HCT116 (cell line): ENCODE data around the gene TEP1. TPM values are rescaled to one million over a fixed set of nuclear protein-coding genes. Genes with fewer than 3 reads are reported as not detected.

ENCODE experiments used
- ATAC-seq: fragments of 200-7000 bp; cut with Tn5 transposase; 2 replicates; pipeline ENCODE4 v1.9.1; 2020; ENCODE audit warnings: mild to moderate bottlenecking, moderate library complexity
- BruUV-seq: library from RNA; stranded (reverse); fragments of 400-500 nt; replicated peaks from 2 replicates; lab custom pipeline; 2021; lab: Mats Ljungman, UMichigan
- CTCF ChIA-PET: fragments of 300-600 bp; sonication (Branson Sonifier 250); formaldehyde crosslinking; loops from one replicate; lab custom pipeline; 2021; ENCODE audit warnings: antibody characterized with exemption; lab: Charles Lee
- POLR2A ChIA-PET: fragments of 300-600, 350-600 bp; sonication (Branson Sonifier 250); formaldehyde crosslinking; loops from one replicate; lab custom pipeline; 2021; ENCODE audit warnings: antibody characterized with exemption; lab: Charles Lee
- RAD21 ChIA-PET, 2 experiments: fragments of 300-600 bp; sonication (Branson Sonifier 250); formaldehyde crosslinking; loops; one replicate each; lab custom pipeline; 2023; ENCODE audit warnings: low total read pairs in 2 of 2; ENCODE audit not compliant: uncharacterized antibody in 2 of 2, unreplicated experiment in 2 of 2, low non-redundant PET in 1 of 2; lab: Charles Lee
- DNase-seq: peaks from one replicate; pipeline ENCODE4 v3.0.0-alpha.2; 2010; ENCODE audit warnings: low read depth, low spot score
- H2AFZ ChIP-seq: fragments of 200-600 bp; shearing (Covaris generic), sonication (generic); 2 replicates; pipeline ENCODE4 v1.6.1; 2017; ENCODE audit warnings: low read depth, mixed run types, mixed read lengths, antibody characterized with exemption, low read length; ENCODE audit not compliant: poor library complexity, severe bottlenecking
- H3K27ac ChIP-seq: 2 replicates; pipeline ENCODE4 v1.5.1; 2012; ENCODE audit warnings: low read depth, low read length
- H3K27me3 ChIP-seq: fragments of 200-600 bp; sonication (generic); 2 replicates; pipeline ENCODE4 v1.6.1; 2016; ENCODE audit warnings: mixed run types, low read length, mixed read lengths; ENCODE audit not compliant: insufficient read depth
- H3K36me3 ChIP-seq, 2 experiments: fragments of 200-500 bp in 1 of 2; fragments of 200-600 bp in 1 of 2; sonication (Bioruptor generic) in 1 of 2; sonication (generic) in 1 of 2; 2 replicates each; pipeline versions ENCODE4 v1.5.1 to v1.6.1; 2014 to 2016; ENCODE audit warnings: low read length in 2 of 2, inconsistent platforms in 1 of 2, mixed read lengths in 1 of 2, mixed run types in 1 of 2; ENCODE audit not compliant: insufficient read depth in 2 of 2, control insufficient read depth in 1 of 2
- H3K4me1 ChIP-seq, 2 experiments: fragments of 200-600 bp in 1 of 2; sonication (generic) in 1 of 2; 2 replicates each; pipeline versions ENCODE4 v1.5.1 to v1.6.1; 2012 to 2017; ENCODE audit warnings: low read length in 2 of 2, inconsistent platforms in 1 of 2, mild to moderate bottlenecking in 1 of 2, mixed read lengths in 1 of 2, mixed run types in 1 of 2, moderate library complexity in 1 of 2; ENCODE audit not compliant: insufficient read depth in 2 of 2, control insufficient read depth in 1 of 2
- H3K4me2 ChIP-seq: fragments of 200-600 bp; sonication (generic); 2 replicates; pipeline ENCODE4 v1.6.1; 2017; ENCODE audit warnings: mixed run types, low read length, mixed read lengths
- H3K4me3 ChIP-seq, 2 experiments: fragments of 200-600 bp in 1 of 2; sonication (generic) in 1 of 2; replicated peaks in 1 of 2; 2 replicates each; pipeline ENCODE4 v1.5.1; 2011 to 2016; ENCODE audit warnings: low read length in 2 of 2, control low read depth in 1 of 2, low read depth in 1 of 2, mild to moderate bottlenecking in 1 of 2, mixed read lengths in 1 of 2, mixed run types in 1 of 2
- H3K79me2 ChIP-seq: fragments of 200-600 bp; sonication (generic); 2 replicates; pipeline ENCODE4 v1.6.1; 2017; ENCODE audit warnings: mild to moderate bottlenecking, mixed run types, low read length, moderate library complexity, mixed read lengths; ENCODE audit not compliant: insufficient read depth
- H3K9ac ChIP-seq: fragments of 200-600 bp; sonication (generic); 2 replicates; pipeline ENCODE4 v1.6.1; 2016; ENCODE audit warnings: low read length, mixed read lengths
- H3K9me2 ChIP-seq: fragments of 200-600 bp; sonication (generic), shearing (Covaris generic); 2 replicates; pipeline ENCODE4 v1.6.1; 2017; ENCODE audit warnings: mixed run types, mild to moderate bottlenecking, moderate library complexity; ENCODE audit not compliant: insufficient read depth
- H3K9me3 ChIP-seq, 2 experiments: fragments of 200-500 bp in 1 of 2; fragments of 200-600 bp in 1 of 2; sonication (Bioruptor generic) in 1 of 2; sonication (generic) in 1 of 2; 2 replicates each; pipeline ENCODE4 v1.6.1; 2014 to 2017; ENCODE audit warnings: low read length in 2 of 2, mixed read lengths in 2 of 2, inconsistent platforms in 1 of 2, low read depth in 1 of 2, mild to moderate bottlenecking in 1 of 2, mixed run types in 1 of 2, moderate library complexity in 1 of 2; ENCODE audit not compliant: control insufficient read depth in 1 of 2, insufficient read depth in 1 of 2
- H4K20me1 ChIP-seq: fragments of 200-600 bp; sonication (generic), shearing (Covaris generic); 2 replicates; pipeline ENCODE4 v1.6.1; 2017; ENCODE audit warnings: mixed run types, mild to moderate bottlenecking, moderate library complexity; ENCODE audit not compliant: insufficient read depth
- CBX3 ChIP-seq: IDR thresholded peaks from 2 replicates; pipeline ENCODE4 v1.6.1; 2012; ENCODE audit warnings: low read depth
- CEBPB ChIP-seq: IDR thresholded peaks from 2 replicates; pipeline ENCODE4 v1.6.1; 2012; ENCODE audit warnings: low read depth
- CTCF ChIP-seq, 3 experiments: fragments of 200-600 bp in 1 of 3; sonication (generic) in 1 of 3; IDR thresholded peaks in 2 of 3; conservative IDR thresholded peaks in 1 of 3; 2 replicates each; pipeline ENCODE4 v1.5.1; 2012 to 2017; ENCODE audit warnings: low read depth in 2 of 3, low read length in 2 of 3, antibody characterized with exemption in 1 of 3, borderline replicate concordance in 1 of 3, control low read depth in 1 of 3, mild to moderate bottlenecking in 1 of 3, mixed read lengths in 1 of 3, mixed run types in 1 of 3, moderate library complexity in 1 of 3; ENCODE audit not compliant: insufficient read depth in 1 of 3
- EGR1 ChIP-seq: IDR thresholded peaks from 2 replicates; pipeline ENCODE4 v1.6.1; 2012; ENCODE audit warnings: low read depth
- ELF1 ChIP-seq: IDR thresholded peaks from 2 replicates; pipeline ENCODE4 v1.6.1; 2012; ENCODE audit warnings: low read depth, borderline replicate concordance
- EZH2 ChIP-seq: fragments of 200-600 bp; sonication (generic); IDR thresholded peaks from 2 replicates; pipeline ENCODE4 v1.6.1; 2017; ENCODE audit warnings: antibody characterized with exemption, mixed run types
- EZH2phosphoT487 ChIP-seq: fragments of 200-600 bp; IDR thresholded peaks from 2 replicates; pipeline ENCODE4 v1.6.1; 2018; ENCODE audit warnings: antibody characterized with exemption, borderline replicate concordance
- FOSL1 ChIP-seq: IDR thresholded peaks from 2 replicates; pipeline ENCODE4 v1.6.1; 2012; ENCODE audit warnings: low read depth
- JUND ChIP-seq: IDR thresholded peaks from 2 replicates; pipeline ENCODE4 v1.6.1; 2012
- MAX ChIP-seq: IDR thresholded peaks from 2 replicates; pipeline ENCODE4 v1.6.1; 2012
- POLR2A ChIP-seq: IDR thresholded peaks from 2 replicates; pipeline ENCODE4 v1.7.0; 2011; ENCODE audit warnings: borderline replicate concordance; ENCODE audit not compliant: insufficient read depth, insufficient read length; ENCODE audit errors: extremely low read depth
- RAD21 ChIP-seq: IDR thresholded peaks from 2 replicates; pipeline ENCODE4 v1.6.1; 2012; ENCODE audit warnings: low read depth, mild to moderate bottlenecking
- REST ChIP-seq: IDR thresholded peaks from 2 replicates; pipeline ENCODE4 v1.6.1; 2012; ENCODE audit warnings: low read depth
- SP1 ChIP-seq: IDR thresholded peaks from 2 replicates; pipeline ENCODE4 v1.6.1; 2012; ENCODE audit warnings: low read depth
- SRF ChIP-seq: IDR thresholded peaks from 2 replicates; pipeline ENCODE4 v1.6.1; 2012; ENCODE audit warnings: low read depth
- TCF7L2 ChIP-seq: IDR thresholded peaks from 2 replicates; pipeline ENCODE4 v1.7.0; 2011; ENCODE audit warnings: borderline replicate concordance, inconsistent platforms; ENCODE audit not compliant: insufficient read depth, insufficient read length; ENCODE audit errors: extremely low read depth
- YY1 ChIP-seq: IDR thresholded peaks from 2 replicates; pipeline ENCODE4 v1.6.1; 2011; ENCODE audit warnings: low read length, low read depth, moderate library complexity, mild to moderate bottlenecking; ENCODE audit not compliant: insufficient replicate concordance; ENCODE audit errors: extremely low read depth
- ZFX ChIP-seq: fragments of 450-650 bp; IDR thresholded peaks from 2 replicates; pipeline ENCODE4 v1.6.1; 2017
- ZNF274 ChIP-seq: fragments of 200-500 bp; sonication (Bioruptor generic); IDR thresholded peaks from 2 replicates; pipeline ENCODE4 v1.6.1; 2014; ENCODE audit warnings: mild to moderate bottlenecking, low read depth, low read length, inconsistent platforms
- intact Hi-C: fragments of 100-400 bp; cut with micrococcal nuclease; formaldehyde crosslinking; loops from 2 replicates; pipeline ENCODE4 v1.10.0; 2022
- total RNA-seq: library from RNA; stranded (reverse); gene quantifications from one replicate; pipeline ENCODE4 v1.2.1, GENCODE V29; 2021; ENCODE audit not compliant: unreplicated experiment

The TEP1 gene
- total RNA-seq, 1 experiment from 2014 or later, result 22.4 TPM

- no peaks in the 10 kb centered on the region for H3K9me2 ChIP-seq
- ATAC-seq, result no peak
- POLR2A ChIA-PET, result no interaction called here
- BruUV-seq, result no TSS peak
- H3K4me3 ChIP-seq, result no peak overlapping the region
- peaks cover 31 to 47% of the 10 kb centered on the region in 2 experiments; a peak in 3 of 4 replicates for H3K36me3 ChIP-seq
- intact Hi-C loops, result no loop called here
- no peaks in the 10 kb centered on the region for H3K9me3 ChIP-seq
- H3K4me2 ChIP-seq, result no peak overlapping the region
- no peaks in the 10 kb centered on the region for H3K27me3 ChIP-seq
- no peak for DNase-seq
- H3K27ac ChIP-seq, result no peak overlapping the region
- no peaks in the 10 kb centered on the region for H4K20me1 ChIP-seq
- no peaks in the 10 kb centered on the region for H3K79me2 ChIP-seq
- no peak overlapping the region for H2AFZ ChIP-seq
- no peaks in the 10 kb centered on the region for H3K4me1 ChIP-seq
- TF ChIP-seq YY1 (no peak), EZH2 (no peak), POLR2A (no peak), MAX (no peak), REST (no peak), TCF7L2 (no peak), ZFX (no peak), ZNF274 (no peak), EGR1 (no peak), EZH2phosphoT487 (no peak), CBX3 (no peak), SRF (no peak), RAD21 (no peak), SP1 (no peak), JUND (no peak), ELF1 (no peak), CEBPB (no peak), FOSL1 (no peak), CTCF (IDR thresholded peaks at IDR 0.05 in 2 of 3, conservative IDR thresholded peaks at IDR 0.05 in 1 of 3; ENCODE audit: borderline replicate concordance in 1 of 3, insufficient read depth in 1 of 3, low read depth in 2 of 3, low read length in 2 of 3) (no peak)
- TF ChIP-seq, all 23 proteins: peak for 0
- ChIA-PET CTCF (interaction anchor here (1.2 kb wide), 1 partner anchor 26 kb away, joined by 3 read pairs; no protein-coding TSS in a partner anchor), RAD21 (no interaction called here)
- no peak overlapping the region for H3K9ac ChIP-seq
These were observed 37.2 kb downstream of the TEP1 start for GRCh38 chr14:20376071-20376588.
